PC-3 (cell line): Measurements from ENCODE around the gene SPARCL1. TPM values are rescaled to one million over a fixed set of nuclear protein-coding genes. Genes with fewer than 3 reads are reported as not detected.
A peak's percentile ranks its signal among the peaks of the same experiment; 100 is the strongest.
"Not testable (repeated sequence)": the region's sequence is repeated elsewhere in the genome, so short reads cannot be mapped to it uniquely, and the experiment has no call there.

Experiments
- ATAC-seq: fragments of 200-7000 bp; cut with Tn5 transposase; 2 replicates; pipeline ENCODE4 v1.9.1; 2020; ENCODE audit warnings: mild to moderate bottlenecking, moderate library complexity
- BruUV-seq: library from RNA; stranded (reverse); fragments of 400-500 nt; replicated peaks from 2 replicates; lab custom pipeline; 2021; lab: Mats Ljungman, UMichigan
- CTCF ChIA-PET: fragments of 300-600 bp; sonication (Branson Sonifier 250); formaldehyde crosslinking; loops from one replicate; lab custom pipeline; 2022; ENCODE audit warnings: antibody characterized with exemption; lab: Charles Lee
- POLR2A ChIA-PET: fragments of 300-600 bp; sonication (Branson Sonifier 250); formaldehyde crosslinking; loops from one replicate; lab custom pipeline; 2022; ENCODE audit warnings: antibody characterized with exemption; ENCODE audit not compliant: unreplicated experiment; lab: Charles Lee
- DNase-seq: peaks from one replicate; pipeline ENCODE4 v3.0.0-alpha.2; 2015
- H2AFZ ChIP-seq: fragments of 300-600 bp; sonication (generic); 2 replicates; pipeline ENCODE4 v1.6.0; 2016; ENCODE audit warnings: antibody characterized with exemption, low read length
- H3F3A ChIP-seq: fragments of 300-600 bp; sonication (generic); one replicate; pipeline ENCODE4 v1.6.0; 2017; ENCODE audit warnings: antibody characterized with exemption, low read length, control low read depth, mild to moderate bottlenecking; ENCODE audit not compliant: unreplicated experiment
- H3K27ac ChIP-seq: fragments of 300-600 bp; sonication (generic); 2 replicates; pipeline ENCODE4 v1.5.1; 2016; ENCODE audit warnings: mild to moderate bottlenecking, low read length
- H3K27me3 ChIP-seq: fragments of 300-600 bp; sonication (generic); 2 replicates; pipeline ENCODE4 v1.6.1; 2016; ENCODE audit warnings: low read length, mixed read lengths
- H3K36me3 ChIP-seq: fragments of 300-600 bp; sonication (generic); 2 replicates; pipeline ENCODE4 v1.6.1; 2016; ENCODE audit warnings: low read depth, mixed run types, low read length, mixed read lengths
- H3K4me1 ChIP-seq: fragments of 300-600 bp; sonication (generic); 2 replicates; pipeline ENCODE4 v1.5.1; 2016; ENCODE audit warnings: low read length; ENCODE audit not compliant: insufficient read depth
- H3K4me2 ChIP-seq: fragments of 300-600 bp; sonication (generic); 2 replicates; pipeline ENCODE4 v1.6.0; 2016; ENCODE audit warnings: low read length
- H3K4me3 ChIP-seq: fragments of 300-600 bp; sonication (generic); 2 replicates; pipeline ENCODE4 v1.5.1; 2016; ENCODE audit warnings: mild to moderate bottlenecking, low read length, mixed read lengths
- H3K79me2 ChIP-seq: fragments of 300-600 bp; sonication (generic); 2 replicates; pipeline ENCODE4 v1.6.1; 2017; ENCODE audit warnings: low read length, mixed read lengths
- H3K9ac ChIP-seq: fragments of 300-600 bp; sonication (generic); 2 replicates; pipeline ENCODE4 v1.6.0; 2016; ENCODE audit warnings: mild to moderate bottlenecking, low read length
- H3K9me2 ChIP-seq: fragments of 300-600 bp; sonication (generic); replicated peaks from 2 replicates; pipeline ENCODE4 v1.6.1; 2016; ENCODE audit warnings: mixed run types, low read length, mixed read lengths
- H3K9me3 ChIP-seq: fragments of 300-600 bp; sonication (generic); 2 replicates; pipeline ENCODE4 v1.6.1; 2016; ENCODE audit warnings: low read length, mixed read lengths
- H4K20me1 ChIP-seq: fragments of 300-600 bp; sonication (generic); 2 replicates; pipeline ENCODE4 v1.6.1; 2016; ENCODE audit warnings: low read length, mixed read lengths
- EZH2 ChIP-seq: fragments of 300-600 bp; sonication (generic); IDR thresholded peaks from one replicate; pipeline ENCODE4 v1.6.1; 2017; ENCODE audit warnings: antibody characterized with exemption, mild to moderate bottlenecking, low read length; ENCODE audit not compliant: unreplicated experiment
- intact Hi-C: fragments of 100-400 bp; cut with micrococcal nuclease; formaldehyde crosslinking; loops from 2 replicates; pipeline ENCODE4 v1.9.0; 2023
- total RNA-seq: library from RNA; depleted of rRNA; stranded (reverse); fragments of >200 nt; gene quantifications from 2 replicates; pipeline ENCODE4 v1.2.3, GENCODE V29; 2014
- TF ChIP-seq, protein P1 (sequence below): fragments of 300-600 bp; sonication (generic); conservative IDR thresholded peaks from 2 replicates; pipeline ENCODE4 v1.5.1; 2017; ENCODE audit warnings: antibody characterized with exemption, low read depth, mild to moderate bottlenecking, low read length

Gene SPARCL1
- total RNA-seq, 1 experiment from 2014 or later, result not detected

DNA sequence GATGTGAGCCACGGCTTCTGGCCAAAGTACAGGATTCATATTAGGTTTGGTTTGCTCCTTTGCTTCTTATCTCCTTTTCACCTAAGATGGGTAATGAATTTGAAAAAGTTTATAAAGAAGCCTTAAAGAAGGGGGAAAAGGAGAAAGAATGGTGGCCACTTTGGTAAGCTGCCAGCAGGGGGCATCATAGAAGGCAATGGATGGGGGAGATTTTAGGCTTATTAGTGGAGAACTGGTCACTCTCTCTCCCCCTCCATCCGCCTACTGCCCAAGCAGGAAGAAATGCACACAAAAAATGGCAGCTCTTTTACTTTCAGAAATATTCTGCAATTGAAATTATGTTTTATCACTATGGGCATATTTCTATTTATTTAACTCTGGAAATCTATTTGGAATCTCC is 32.0 kb downstream of the SPARCL1 start:
- no peak for ATAC-seq
- no peaks in the 10 kb centered on the region for H3K36me3 ChIP-seq
- no peaks in the 10 kb centered on the region for H4K20me1 ChIP-seq
- no peaks in the 10 kb centered on the region for H3K4me1 ChIP-seq
- H3K27ac ChIP-seq, result no peak overlapping the region
- peak; percentile 13 for DNase-seq
- no peaks in the 10 kb centered on the region for H3K79me2 ChIP-seq
- H3F3A ChIP-seq, result no peaks in the 10 kb centered on the region
- intact Hi-C loops, result no loop called here
- no peak overlapping the region for H3K9ac ChIP-seq
- H3K9me3 ChIP-seq, result no peaks in the 10 kb centered on the region
- ChIA-PET CTCF (interaction anchor here (0.6 kb wide), 1 partner anchor 420 kb away, joined by 4 read pairs; no protein-coding TSS in a partner anchor), POLR2A (no interaction called here)
- H3K4me3 ChIP-seq, result no peak overlapping the region
- TF ChIP-seq, protein P1, sequence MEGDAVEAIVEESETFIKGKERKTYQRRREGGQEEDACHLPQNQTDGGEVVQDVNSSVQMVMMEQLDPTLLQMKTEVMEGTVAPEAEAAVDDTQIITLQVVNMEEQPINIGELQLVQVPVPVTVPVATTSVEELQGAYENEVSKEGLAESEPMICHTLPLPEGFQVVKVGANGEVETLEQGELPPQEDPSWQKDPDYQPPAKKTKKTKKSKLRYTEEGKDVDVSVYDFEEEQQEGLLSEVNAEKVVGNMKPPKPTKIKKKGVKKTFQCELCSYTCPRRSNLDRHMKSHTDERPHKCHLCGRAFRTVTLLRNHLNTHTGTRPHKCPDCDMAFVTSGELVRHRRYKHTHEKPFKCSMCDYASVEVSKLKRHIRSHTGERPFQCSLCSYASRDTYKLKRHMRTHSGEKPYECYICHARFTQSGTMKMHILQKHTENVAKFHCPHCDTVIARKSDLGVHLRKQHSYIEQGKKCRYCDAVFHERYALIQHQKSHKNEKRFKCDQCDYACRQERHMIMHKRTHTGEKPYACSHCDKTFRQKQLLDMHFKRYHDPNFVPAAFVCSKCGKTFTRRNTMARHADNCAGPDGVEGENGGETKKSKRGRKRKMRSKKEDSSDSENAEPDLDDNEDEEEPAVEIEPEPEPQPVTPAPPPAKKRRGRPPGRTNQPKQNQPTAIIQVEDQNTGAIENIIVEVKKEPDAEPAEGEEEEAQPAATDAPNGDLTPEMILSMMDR, result peak; percentile 55
- no peak for TF ChIP-seq EZH2
- no TSS peak for BruUV-seq
- no peak overlapping the region for H2AFZ ChIP-seq
- no peaks in the 10 kb centered on the region for H3K27me3 ChIP-seq
- H3K4me2 ChIP-seq, result no peak overlapping the region
- no peaks in the 10 kb centered on the region for H3K9me2 ChIP-seq

DNA sequence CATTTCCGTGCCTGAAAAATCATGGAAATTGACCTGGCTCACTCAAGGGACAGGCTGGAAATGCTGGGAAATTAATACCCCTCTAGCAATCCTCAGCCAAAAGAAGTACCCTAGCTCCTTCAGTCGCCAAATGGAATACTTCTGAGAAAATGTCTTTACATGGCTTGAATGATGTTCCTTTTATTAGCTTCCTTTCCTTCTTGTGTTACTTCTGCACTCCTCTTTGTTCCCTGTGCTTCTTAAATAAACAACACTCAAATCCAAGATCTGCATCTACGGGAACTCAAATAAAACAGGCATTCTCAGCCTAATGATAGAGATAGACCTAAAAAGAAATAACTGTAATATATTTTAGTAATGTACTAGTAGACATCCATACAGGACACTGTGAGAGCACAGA is 36.1 kb downstream of the SPARCL1 start:
- CTCF ChIA-PET, result no interaction called here
- Histone ChIP-seq H3K4me2 (no peak overlapping the region), H3K79me2 (no peaks in the 10 kb centered on the region), H3K9me3 (no peaks in the 10 kb centered on the region), H3K9me2 (no peaks in the 10 kb centered on the region), H3K9ac (no peak overlapping the region), H3K36me3 (no peaks in the 10 kb centered on the region), H3K4me3 (no peak overlapping the region), H3F3A (no peaks in the 10 kb centered on the region), H4K20me1 (no peaks in the 10 kb centered on the region), H2AFZ (no peak overlapping the region), H3K4me1 (no peaks in the 10 kb centered on the region), H3K27ac (no peak overlapping the region), H3K27me3 (no peaks in the 10 kb centered on the region)
- TF ChIP-seq, protein P1, result no peak
- no peak for TF ChIP-seq EZH2
- intact Hi-C loops, result no loop called here
- ATAC-seq (no peak), DNase-seq (no peak)
- no TSS peak for BruUV-seq
- POLR2A ChIA-PET, result no interaction called here

DNA sequence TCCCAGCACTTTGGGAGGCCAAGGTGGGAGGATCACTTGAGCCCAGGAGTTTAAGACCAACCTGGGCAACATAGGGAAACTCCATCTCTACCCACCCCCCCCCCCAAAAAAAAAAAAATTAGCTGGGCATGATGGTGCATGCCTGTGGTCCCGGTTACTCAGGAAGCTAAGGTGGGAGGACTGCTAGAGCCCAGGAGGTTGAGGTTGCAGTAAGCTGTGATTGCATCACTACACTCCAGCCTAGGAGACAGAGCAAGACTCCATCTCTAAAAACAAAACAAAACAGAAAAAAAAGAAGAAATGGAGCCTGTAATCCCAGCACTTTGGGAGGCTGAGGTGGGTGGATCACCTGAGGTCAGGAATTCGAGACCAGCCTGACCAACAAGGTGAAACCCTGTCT is 37.3 kb downstream of the SPARCL1 start:
- intact Hi-C loops, H3K4me1 ChIP-seq, H3K79me2 ChIP-seq, H4K20me1 ChIP-seq, H3K27me3 ChIP-seq, H3K4me2 ChIP-seq, H3K36me3 ChIP-seq, ATAC-seq, POLR2A ChIA-PET, H3K27ac ChIP-seq, DNase-seq, H3K9ac ChIP-seq, H2AFZ ChIP-seq, BruUV-seq, H3K9me3 ChIP-seq, H3K9me2 ChIP-seq, CTCF ChIA-PET, H3F3A ChIP-seq, H3K4me3 ChIP-seq: not testable (repeated sequence)
